Activated naive CD4-positive, alpha-beta T cell treated with anti-CD3 and anti-CD28 coated beads, Interleukin-2, amount 50 U/mL, for 24 hours (primary cell): ENCODE data around the gene MED15.
"Not testable (repeated sequence)": the region's sequence is repeated elsewhere in the genome, so short reads cannot be mapped to it uniquely, and the experiment has no call there.

Experiments
- H3K27ac Mint-ChIP-seq: one replicate; pipeline ENCODE4 v1.8.0; 2021; ENCODE audit warnings: mild to moderate bottlenecking, mixed read lengths
- H3K27me3 Mint-ChIP-seq: one replicate; pipeline ENCODE4 v1.8.0; 2021; ENCODE audit warnings: mixed read lengths
- H3K36me3 Mint-ChIP-seq: one replicate; pipeline ENCODE4 v1.8.0; 2021; ENCODE audit warnings: mixed read lengths
- H3K4me1 Mint-ChIP-seq: one replicate; pipeline ENCODE4 v1.8.0; 2021; ENCODE audit warnings: mixed read lengths
- H3K4me3 Mint-ChIP-seq: one replicate; pipeline ENCODE4 v1.8.0; 2021; ENCODE audit warnings: mild to moderate bottlenecking, mixed read lengths
- H3K9me3 Mint-ChIP-seq: one replicate; pipeline ENCODE4 v1.8.0; 2021; ENCODE audit warnings: mixed read lengths

MED15 gene

DNA sequence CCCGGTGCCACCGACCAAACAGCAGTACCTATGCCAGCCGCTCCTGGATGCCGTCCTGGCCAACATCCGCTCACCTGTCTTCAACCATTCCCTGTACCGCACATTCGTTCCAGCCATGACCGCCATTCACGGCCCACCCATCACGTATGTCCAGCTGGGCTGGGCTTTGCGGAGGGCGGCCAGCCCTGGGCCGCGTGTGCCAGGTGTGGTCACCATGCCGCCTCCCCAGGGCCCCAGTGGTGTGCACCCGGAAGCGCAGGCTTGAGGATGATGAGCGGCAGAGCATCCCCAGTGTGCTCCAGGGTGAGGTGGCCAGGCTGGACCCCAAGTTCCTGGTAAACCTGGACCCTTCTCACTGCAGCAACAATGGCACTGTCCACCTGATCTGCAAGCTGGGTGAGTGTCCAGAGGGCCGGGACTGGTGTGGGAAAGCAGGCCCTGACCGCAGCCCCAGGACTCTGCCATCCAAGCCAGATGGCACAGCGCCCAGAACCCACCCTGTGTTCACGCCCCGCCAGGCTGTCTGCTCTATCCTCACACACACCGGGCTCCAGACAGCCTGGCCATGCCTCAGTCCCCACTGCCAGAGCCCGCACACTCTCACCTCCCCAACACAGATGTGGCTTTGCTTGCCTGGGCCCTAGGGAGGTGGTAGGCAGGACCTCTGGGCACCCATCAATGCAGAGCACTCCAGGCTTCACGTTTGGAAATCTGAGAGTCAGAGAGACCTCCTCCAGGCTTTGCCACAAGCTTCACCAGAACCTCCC, 77.6 kb downstream of the MED15 start:
- H3K36me3 Mint-ChIP-seq = no peaks in the 10 kb centered on the region
- peaks cover 9% of the 10 kb centered on the region for H3K4me1 Mint-ChIP-seq
- no peak overlapping the region for H3K27ac Mint-ChIP-seq
- H3K4me3 Mint-ChIP-seq = no peak overlapping the region
- H3K9me3 Mint-ChIP-seq = no peaks in the 10 kb centered on the region
- H3K27me3 Mint-ChIP-seq = no peaks in the 10 kb centered on the region

DNA sequence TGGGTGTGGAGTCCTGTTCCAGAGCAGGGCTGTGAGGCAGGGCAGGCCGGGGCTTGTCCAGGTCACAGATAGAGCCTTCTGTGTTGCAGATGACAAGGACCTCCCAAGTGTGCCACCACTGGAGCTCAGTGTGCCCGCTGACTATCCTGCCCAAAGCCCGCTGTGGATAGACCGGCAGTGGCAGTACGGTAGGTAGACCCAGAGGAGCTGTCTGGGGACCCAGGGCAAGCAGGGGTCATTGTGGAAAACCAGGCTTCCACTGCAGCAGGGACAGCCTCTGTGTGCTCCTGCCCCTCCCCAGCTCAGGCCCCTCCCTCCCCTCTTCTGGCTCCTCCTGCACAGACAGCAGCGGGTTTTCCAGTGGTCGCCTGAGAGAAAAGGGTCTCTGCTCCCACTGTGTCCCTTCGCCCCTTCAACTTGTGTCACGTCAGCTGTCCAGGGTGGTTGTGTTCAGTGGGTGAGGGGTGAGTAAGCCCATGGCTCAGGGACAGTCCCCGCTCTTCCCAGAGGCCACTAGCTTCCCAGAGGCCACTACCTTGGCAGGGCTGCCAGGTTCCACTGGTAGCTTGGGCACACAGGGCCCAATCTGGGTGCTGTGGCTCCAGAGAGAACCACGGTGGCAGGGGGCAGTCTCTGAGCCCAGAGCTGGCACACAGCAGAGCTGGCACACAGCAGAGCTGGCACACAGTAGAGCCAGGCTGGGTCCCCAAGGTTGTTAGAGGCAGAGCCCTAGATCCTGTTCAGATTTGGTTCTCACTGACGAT, 78.4 kb downstream of the MED15 start:
- no peak overlapping the region for H3K27ac Mint-ChIP-seq
- H3K4me1 Mint-ChIP-seq = peaks cover 2% of the 10 kb centered on the region
- no peaks in the 10 kb centered on the region for H3K9me3 Mint-ChIP-seq
- no peak overlapping the region for H3K4me3 Mint-ChIP-seq
- no peaks in the 10 kb centered on the region for H3K27me3 Mint-ChIP-seq
- no peaks in the 10 kb centered on the region for H3K36me3 Mint-ChIP-seq

- H3K9me3 Mint-ChIP-seq = no peaks in the 10 kb centered on the region
- no peaks in the 10 kb centered on the region for H3K36me3 Mint-ChIP-seq
- peaks cover 4% of the 10 kb centered on the region for H3K4me1 Mint-ChIP-seq
- H3K27ac Mint-ChIP-seq = no peak overlapping the region
- H3K4me3 Mint-ChIP-seq = no peak overlapping the region
- H3K27me3 Mint-ChIP-seq = no peaks in the 10 kb centered on the region
Observed at GRCh38 chr22:20586403-20586745, 79.0 kb downstream of the MED15 start.

GRCh38 chr22:20587206-20587958, 80.0 kb downstream of the MED15 start:
- Mint-ChIP-seq H3K36me3 (no peaks in the 10 kb centered on the region), H3K9me3 (no peaks in the 10 kb centered on the region), H3K27ac (no peak overlapping the region), H3K27me3 (no peaks in the 10 kb centered on the region), H3K4me1 (peaks cover 4% of the 10 kb centered on the region), H3K4me3 (no peak overlapping the region)

- Mint-ChIP-seq H3K27ac (no peak overlapping the region), H3K9me3 (no peaks in the 10 kb centered on the region), H3K27me3 (no peaks in the 10 kb centered on the region), H3K36me3 (no peaks in the 10 kb centered on the region), H3K4me3 (no peak overlapping the region), H3K4me1 (peaks cover 8% of the 10 kb centered on the region)
Observed at GRCh38 chr22:20588092-20588842, 80.9 kb downstream of the MED15 start.

DNA sequence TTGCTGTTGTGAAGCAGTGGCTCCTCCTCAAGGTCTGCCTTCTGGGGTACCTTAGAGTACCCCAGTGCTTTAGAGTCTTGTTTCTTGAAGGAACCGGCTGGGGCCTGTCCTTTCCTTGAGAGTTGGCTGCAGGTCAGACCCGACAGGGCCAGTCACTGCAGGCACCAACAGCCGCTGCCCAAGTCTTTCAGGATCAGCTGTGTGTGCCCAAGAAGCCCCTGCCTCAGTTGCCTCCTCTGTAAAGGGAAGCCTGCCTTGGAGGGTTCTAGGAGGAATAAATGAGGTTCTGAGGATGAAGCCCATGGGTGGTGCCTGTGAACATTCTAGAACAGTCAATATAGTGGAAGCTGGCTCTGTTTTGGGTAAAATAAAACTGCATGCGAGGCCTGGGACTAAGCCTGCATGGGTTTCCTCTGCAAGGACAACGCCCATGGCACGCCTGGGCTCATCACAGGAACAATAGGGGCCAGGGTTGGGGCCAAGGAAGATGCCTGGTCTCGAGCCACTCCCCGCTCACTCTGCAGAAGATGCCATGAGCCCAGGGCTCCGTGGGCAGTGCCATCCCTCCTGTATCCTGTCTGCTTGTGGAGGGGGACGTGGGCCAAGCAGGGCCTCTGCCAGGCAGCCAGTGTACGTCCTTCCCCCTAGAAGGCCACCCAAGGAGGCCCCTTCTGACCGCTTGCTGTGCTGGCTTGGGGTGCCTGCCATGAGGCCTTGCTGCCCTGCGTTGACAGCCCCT, 81.6 kb downstream of the MED15 start:
- no peaks in the 10 kb centered on the region for H3K27me3 Mint-ChIP-seq
- peaks cover 12% of the 10 kb centered on the region for H3K4me1 Mint-ChIP-seq
- H3K36me3 Mint-ChIP-seq = no peaks in the 10 kb centered on the region
- H3K4me3 Mint-ChIP-seq = no peak overlapping the region
- H3K27ac Mint-ChIP-seq = no peak overlapping the region
- no peaks in the 10 kb centered on the region for H3K9me3 Mint-ChIP-seq

GRCh38 chr22:20589614-20590476, 82.4 kb downstream of the MED15 start:
- Mint-ChIP-seq H3K4me1 (peaks cover 14% of the 10 kb centered on the region), H3K4me3 (no peak overlapping the region), H3K36me3 (no peaks in the 10 kb centered on the region), H3K27me3 (no peaks in the 10 kb centered on the region), H3K27ac (no peak overlapping the region), H3K9me3 (no peaks in the 10 kb centered on the region)

- H3K9me3 Mint-ChIP-seq = no peaks in the 10 kb centered on the region
- no peak overlapping the region for H3K27ac Mint-ChIP-seq
- H3K36me3 Mint-ChIP-seq = no peaks in the 10 kb centered on the region
- peaks cover 14% of the 10 kb centered on the region for H3K4me1 Mint-ChIP-seq
- no peak overlapping the region for H3K4me3 Mint-ChIP-seq
- H3K27me3 Mint-ChIP-seq = no peaks in the 10 kb centered on the region
Observed at GRCh38 chr22:20590477-20591294, 83.3 kb downstream of the MED15 start.

DNA sequence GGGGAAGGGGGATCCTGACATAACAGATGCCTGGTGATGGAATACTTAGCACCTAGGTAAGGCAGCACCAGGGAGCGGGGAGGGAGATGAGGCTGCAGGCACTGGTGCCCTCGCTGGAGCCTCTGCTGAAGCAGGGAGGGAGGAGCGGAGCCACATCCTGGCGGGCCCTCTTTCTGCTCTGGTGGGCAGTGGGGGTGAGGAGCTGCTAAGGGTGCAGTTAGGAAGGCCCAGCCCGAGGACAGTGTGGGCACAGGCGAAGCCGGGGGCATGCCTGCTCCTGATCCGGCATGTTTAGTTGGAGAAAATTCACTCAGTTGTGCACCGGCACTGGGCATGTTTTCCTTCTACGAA, 83.9 kb downstream of the MED15 start:
- Mint-ChIP-seq H3K27ac (no peak overlapping the region), H3K27me3 (no peaks in the 10 kb centered on the region), H3K36me3 (no peaks in the 10 kb centered on the region), H3K4me1 (peaks cover 14% of the 10 kb centered on the region), H3K9me3 (no peaks in the 10 kb centered on the region), H3K4me3 (no peak overlapping the region)

DNA sequence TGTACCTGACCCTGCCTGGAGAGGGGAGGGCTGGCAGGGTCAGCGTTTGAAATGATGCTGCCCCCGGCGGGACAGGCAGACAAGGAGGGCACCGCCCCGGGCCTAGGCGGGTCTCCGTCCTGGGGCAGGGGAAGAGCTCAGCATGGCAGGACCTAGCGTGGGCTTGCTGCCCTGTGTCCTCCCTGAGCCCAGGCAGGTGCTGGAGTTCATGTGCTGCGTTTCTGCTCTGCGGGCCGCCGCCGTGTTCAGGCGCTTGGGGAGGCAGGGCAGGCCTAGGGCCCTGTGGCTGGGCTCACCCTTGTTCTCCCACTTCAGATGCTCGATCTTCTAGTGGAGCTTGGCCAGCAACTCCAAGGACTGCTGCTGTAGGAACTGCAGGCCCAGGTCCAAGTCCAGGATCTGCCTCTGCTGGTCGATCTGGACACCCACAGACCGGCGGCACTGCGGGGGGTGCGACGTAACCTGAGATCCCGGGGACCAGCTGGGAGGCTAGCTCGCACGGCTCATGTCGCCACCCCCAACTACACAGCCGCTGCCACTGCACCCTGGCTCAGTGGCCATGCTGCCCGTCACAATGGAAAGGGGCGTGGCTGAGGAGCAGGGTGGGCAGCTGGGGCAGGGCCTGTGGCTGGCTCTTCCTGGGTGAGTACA, 84.4 kb downstream of the MED15 start:
- Mint-ChIP-seq H3K27me3 (no peaks in the 10 kb centered on the region), H3K9me3 (no peaks in the 10 kb centered on the region), H3K4me1 (peaks cover 14% of the 10 kb centered on the region), H3K27ac (no peak overlapping the region), H3K36me3 (no peaks in the 10 kb centered on the region), H3K4me3 (no peak overlapping the region)

GRCh38 chr22:20594038-20594437, 86.6 kb downstream of the MED15 start:
- not testable (repeated sequence) for H3K36me3 Mint-ChIP-seq

GRCh38 chr22:20594486-20594885, 87.1 kb downstream of the MED15 start:
- not testable (repeated sequence) for H3K36me3 Mint-ChIP-seq, H3K27me3 Mint-ChIP-seq, H3K4me3 Mint-ChIP-seq, H3K9me3 Mint-ChIP-seq, H3K27ac Mint-ChIP-seq
- H3K4me1 Mint-ChIP-seq = peaks cover 14% of the 10 kb centered on the region

More at GRCh38 chr22:20594038-20594437, 86.6 kb downstream of the MED15 start:
- not testable (repeated sequence) for H3K9me3 Mint-ChIP-seq, H3K4me3 Mint-ChIP-seq, H3K27ac Mint-ChIP-seq, H3K27me3 Mint-ChIP-seq
- H3K4me1 Mint-ChIP-seq = peaks cover 14% of the 10 kb centered on the region

DNA sequence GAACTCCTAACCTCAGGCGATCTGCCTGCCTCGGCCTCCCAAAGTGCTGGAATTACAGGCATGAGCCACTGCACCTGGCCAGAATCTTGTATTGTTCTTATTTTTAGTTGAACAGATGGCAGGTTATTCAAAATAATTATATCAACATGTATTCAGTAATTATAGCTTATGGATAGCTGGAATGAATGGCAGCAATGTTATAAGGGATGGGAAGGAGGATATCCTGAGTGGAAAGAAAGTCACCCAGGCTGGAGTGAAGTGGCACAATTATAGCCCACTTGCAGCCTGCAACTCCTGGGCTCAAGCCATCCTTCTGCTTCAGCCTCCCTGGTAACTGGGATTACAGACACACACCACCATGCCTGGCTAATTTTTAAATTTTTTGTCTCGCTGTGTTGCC, 88.1 kb downstream of the MED15 start:
- Mint-ChIP-seq H3K36me3 (no peaks in the 10 kb centered on the region), H3K9me3 (no peaks in the 10 kb centered on the region), H3K27me3 (no peaks in the 10 kb centered on the region), H3K27ac (no peak overlapping the region), H3K4me3 (no peak overlapping the region), H3K4me1 (peaks cover 14% of the 10 kb centered on the region)
